Adrenal gland (tissue), 12 donors: ENCODE measurements around the gene KDF1. TPM values are rescaled to one million over a fixed set of nuclear protein-coding genes. Genes with fewer than 3 reads are reported as not detected.

Experiments used
- DNase-seq, 7 donors: peaks; one replicate each; pipeline ENCODE4 v3.0.0-alpha.2; 2019 to 2020
- H3K27ac ChIP-seq, 5 donors: fragments of 200-600 bp; sonication (generic) in 4 of 5; 1 replicate in 3 of 5; 2 replicates in 2 of 5; pipeline versions ENCODE4 v1.5.1 to v1.8.0; 2016 to 2020; ENCODE audit warnings: mild to moderate bottlenecking in 1 of 5
- H3K27me3 ChIP-seq: fragments of 200-600 bp; 2 replicates; pipeline ENCODE4 v1.8.0; 2021
- H3K36me3 ChIP-seq, 2 donors: fragments of 200-600 bp; replicated peaks in 1 of 2; 1 replicate in 1 of 2; 2 replicates in 1 of 2; pipeline versions ENCODE4 v1.5.1 to v1.8.0; 2018 to 2022
- H3K4me1 ChIP-seq, 2 donors: fragments of 200-600 bp; replicated peaks in 1 of 2; 1 replicate in 1 of 2; 2 replicates in 1 of 2; pipeline versions ENCODE4 v1.5.1 to v1.8.0; 2018 to 2021
- H3K4me3 ChIP-seq, 4 donors: fragments of 200-600 bp; sonication (generic) in 3 of 4; one replicate each; pipeline ENCODE4 v1.5.1; 2016 to 2018
- H3K9me3 ChIP-seq, 3 donors: fragments of 200-600 bp; sonication (generic) in 1 of 3; replicated peaks in 1 of 3; 1 replicate in 2 of 3; 2 replicates in 1 of 3; pipeline versions ENCODE4 v1.5.1 to v1.8.0; 2016 to 2021
- CTCF ChIP-seq, 6 experiments: fragments of 450-650 bp in 4 of 6; fragments of 200-600 bp in 2 of 6; sonication (generic) in 1 of 6; IDR thresholded peaks; 1 replicate in 5 of 6; 2 replicates in 1 of 6; pipeline versions ENCODE4 v1.5.1 to v1.8.0; 2016 to 2021; ENCODE audit warnings: antibody characterized with exemption in 6 of 6, mild to moderate bottlenecking in 2 of 6, moderate library complexity in 1 of 6
- POLR2A ChIP-seq, 2 donors: fragments of 450-650 bp; IDR thresholded peaks; one replicate each; pipeline ENCODE4 v1.6.1; 2017; ENCODE audit warnings: antibody characterized with exemption in 2 of 2, mild to moderate bottlenecking in 2 of 2, moderate library complexity in 1 of 2
- WGBS, 4 donors: extraction: QIAGEN DNeasy Blood & Tissue Kit in 2 of 4; methylation state at CpG; one replicate each; pipeline versions ENCODE4 v1.1.5 to v1.1.7; 2013 to 2017; 5-methylcytosine and 5-hydroxymethylcytosine counted together
- intact Hi-C, 2 donors: fragments of 100-400 bp; cut with DNase I; formaldehyde crosslinking; loops; one replicate each; pipeline versions ENCODE4 v1.14.1 to v1.15.0; 2022 to 2023
- polyA plus RNA-seq, 3 donors: library from polyadenylated mRNA; stranded (reverse); fragments of 200-250 nt in 2 of 3; fragments of 350-450 nt in 1 of 3; fragmentation: Illumina TruSeq in 1 of 3; extraction: RNeasy Lipid Tissue Mini Kit (QIAGEN cat#74804) in 1 of 3; gene quantifications; one replicate each; pipeline ENCODE4 v1.2.3, GENCODE V29; 2013 to 2014
- total RNA-seq, 9 donors: library from RNA; depleted of rRNA in 4 of 9; stranded (reverse); fragments of >200 nt in 4 of 9; fragments of 120-200 nt in 1 of 9; fragmentation: NEBNext Ultra II Directional in 1 of 9; extraction: Animal tissue kit (Norgen Biotek cat#: 25700) in 1 of 9; gene quantifications; one replicate each; pipeline versions ENCODE4 v1.1.0 to v1.2.4, GENCODE V29; 2013 to 2023
- donor health status: healthy with polysubstance abuse.
- donor health status: Bipolar disorder and iron deficiency.
- donor health status: DM: yes; HTN: yes; CAD: no.
- donor health status: DM: no; HTN: no; CAD: no.
- donor health status: DM: no; HTN: no; CAD: no.
- donor health status: DM: yes; HTN: yes; CAD: no.

KDF1 gene
- total and polyA plus RNA-seq, 12 donors: 0.15 to 4.0 (median 1.2) TPM

GRCh38 chr1:26970810-26971209 lies 10.5 kb upstream of the KDF1 start:
- TF ChIP-seq POLR2A (IDR thresholded peaks at IDR 0.05) (no peak), CTCF (IDR thresholded peaks at IDR 0.05) (no peak)
- no peaks in the 10 kb centered on the region for H3K36me3 ChIP-seq
- intact Hi-C loops: no loop called here
- no peaks in the 10 kb centered on the region for H3K4me1 ChIP-seq
- no peak overlapping the region for H3K4me3 ChIP-seq
- no peak overlapping the region for H3K27ac ChIP-seq
- no peaks in the 10 kb centered on the region for H3K9me3 ChIP-seq
- DNase-seq: no peak
- WGBS, 4 donors: 63 to 74% (median 64%) methylated on average over 7 of the region's 7 CpGs
- no peaks in the 10 kb centered on the region for H3K27me3 ChIP-seq

- H3K36me3 ChIP-seq: no peaks in the 10 kb centered on the region
- 85 to 95% (median 90%) methylated on average over 9 of the region's 9 CpGs for WGBS, 4 donors
- no peaks in the 10 kb centered on the region for H3K27me3 ChIP-seq
- no peaks in the 10 kb centered on the region for H3K4me1 ChIP-seq
- H3K27ac ChIP-seq: no peak overlapping the region
- intact Hi-C loops: no loop called here
- no peak overlapping the region for H3K4me3 ChIP-seq
- no peaks in the 10 kb centered on the region for H3K9me3 ChIP-seq
- TF ChIP-seq CTCF (IDR thresholded peaks at IDR 0.05) (no peak), POLR2A (IDR thresholded peaks at IDR 0.05) (no peak)
- no peak for DNase-seq
Measured at GRCh38 chr1:26965628-26966027, 5.4 kb upstream of the KDF1 start.

- Histone ChIP-seq H3K4me3 (no peak overlapping the region), H3K4me1 (peaks cover under 1 to 4% of the 10 kb centered on the region in 2 donors), H3K27me3 (peaks cover 1% of the 10 kb centered on the region), H3K27ac (no peak overlapping the region), H3K9me3 (no peaks in the 10 kb centered on the region), H3K36me3 (no peaks in the 10 kb centered on the region)
- DNase-seq: no peak
- intact Hi-C loops: no loop called here
- TF ChIP-seq CTCF (IDR thresholded peaks at IDR 0.05) (no peak), POLR2A (IDR thresholded peaks at IDR 0.05) (no peak)
- 82 to 87% (median 86%) methylated on average over 6 of the region's 6 CpGs for WGBS, 4 donors
Measured at GRCh38 chr1:26965213-26965612, 4.9 kb upstream of the KDF1 start.

GRCh38 chr1:26961826-26962225 lies 1.6 kb upstream of the KDF1 start:
- intact Hi-C loops: no loop called here
- 51 to 73% (median 61%) methylated on average over 3 of the region's 3 CpGs for WGBS, 4 donors
- peaks cover 10% of the 10 kb centered on the region for H3K27me3 ChIP-seq

More at GRCh38 chr1:26961826-26962225, 1.6 kb upstream of the KDF1 start:
- Histone ChIP-seq H3K36me3 (no peaks in the 10 kb centered on the region), H3K4me1 (peaks cover 10 to 12% of the 10 kb centered on the region in 2 donors), H3K27ac (no peak overlapping the region), H3K9me3 (no peaks in the 10 kb centered on the region), H3K4me3 (no peak overlapping the region)
- TF ChIP-seq POLR2A (IDR thresholded peaks at IDR 0.05) (no peak), CTCF (IDR thresholded peaks at IDR 0.05) (no peak)
- no peak for DNase-seq
